Epithelial cell of esophagus (primary cell): Measurements from ENCODE around the gene TTC13.

ENCODE experiments used
- DNase-seq: peaks from one replicate; pipeline ENCODE4 v3.0.0; 2010; ENCODE audit warnings: low read depth
- H3K4me3 ChIP-seq: 2 replicates; pipeline ENCODE4 v1.5.1; 2011; ENCODE audit warnings: mild to moderate bottlenecking, low read length, control low read depth
- TF ChIP-seq, protein P1 (sequence below): IDR thresholded peaks from 2 replicates; pipeline ENCODE4 v1.5.1; 2011; ENCODE audit warnings: low read depth, mild to moderate bottlenecking, low read length, control low read depth, inconsistent platforms; ENCODE audit not compliant: insufficient read depth; ENCODE audit errors: missing control alignments

TTC13 gene

DNA sequence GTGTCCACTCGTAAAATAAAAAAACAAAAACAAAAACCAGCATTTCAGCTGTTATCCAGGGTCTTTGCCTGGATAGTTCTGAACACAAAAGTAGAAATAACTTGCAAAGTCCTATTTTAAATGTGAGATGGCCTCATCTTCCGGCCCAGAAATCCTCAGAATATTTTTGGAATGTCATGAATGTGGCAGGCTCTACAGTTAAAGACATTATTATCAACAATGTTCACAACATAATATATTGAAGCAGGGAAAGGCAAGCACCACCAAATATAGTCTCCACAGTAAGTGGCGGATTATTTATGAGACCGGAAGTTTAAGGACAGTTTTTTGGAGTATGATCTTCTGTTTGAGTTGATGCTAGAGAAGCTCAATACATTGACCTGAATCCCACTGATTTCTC, 109.2 kb downstream of the TTC13 start:
- TF ChIP-seq, protein P1, sequence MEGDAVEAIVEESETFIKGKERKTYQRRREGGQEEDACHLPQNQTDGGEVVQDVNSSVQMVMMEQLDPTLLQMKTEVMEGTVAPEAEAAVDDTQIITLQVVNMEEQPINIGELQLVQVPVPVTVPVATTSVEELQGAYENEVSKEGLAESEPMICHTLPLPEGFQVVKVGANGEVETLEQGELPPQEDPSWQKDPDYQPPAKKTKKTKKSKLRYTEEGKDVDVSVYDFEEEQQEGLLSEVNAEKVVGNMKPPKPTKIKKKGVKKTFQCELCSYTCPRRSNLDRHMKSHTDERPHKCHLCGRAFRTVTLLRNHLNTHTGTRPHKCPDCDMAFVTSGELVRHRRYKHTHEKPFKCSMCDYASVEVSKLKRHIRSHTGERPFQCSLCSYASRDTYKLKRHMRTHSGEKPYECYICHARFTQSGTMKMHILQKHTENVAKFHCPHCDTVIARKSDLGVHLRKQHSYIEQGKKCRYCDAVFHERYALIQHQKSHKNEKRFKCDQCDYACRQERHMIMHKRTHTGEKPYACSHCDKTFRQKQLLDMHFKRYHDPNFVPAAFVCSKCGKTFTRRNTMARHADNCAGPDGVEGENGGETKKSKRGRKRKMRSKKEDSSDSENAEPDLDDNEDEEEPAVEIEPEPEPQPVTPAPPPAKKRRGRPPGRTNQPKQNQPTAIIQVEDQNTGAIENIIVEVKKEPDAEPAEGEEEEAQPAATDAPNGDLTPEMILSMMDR = no peak
- no peak for DNase-seq
- no peak overlapping the region for H3K4me3 ChIP-seq

DNA sequence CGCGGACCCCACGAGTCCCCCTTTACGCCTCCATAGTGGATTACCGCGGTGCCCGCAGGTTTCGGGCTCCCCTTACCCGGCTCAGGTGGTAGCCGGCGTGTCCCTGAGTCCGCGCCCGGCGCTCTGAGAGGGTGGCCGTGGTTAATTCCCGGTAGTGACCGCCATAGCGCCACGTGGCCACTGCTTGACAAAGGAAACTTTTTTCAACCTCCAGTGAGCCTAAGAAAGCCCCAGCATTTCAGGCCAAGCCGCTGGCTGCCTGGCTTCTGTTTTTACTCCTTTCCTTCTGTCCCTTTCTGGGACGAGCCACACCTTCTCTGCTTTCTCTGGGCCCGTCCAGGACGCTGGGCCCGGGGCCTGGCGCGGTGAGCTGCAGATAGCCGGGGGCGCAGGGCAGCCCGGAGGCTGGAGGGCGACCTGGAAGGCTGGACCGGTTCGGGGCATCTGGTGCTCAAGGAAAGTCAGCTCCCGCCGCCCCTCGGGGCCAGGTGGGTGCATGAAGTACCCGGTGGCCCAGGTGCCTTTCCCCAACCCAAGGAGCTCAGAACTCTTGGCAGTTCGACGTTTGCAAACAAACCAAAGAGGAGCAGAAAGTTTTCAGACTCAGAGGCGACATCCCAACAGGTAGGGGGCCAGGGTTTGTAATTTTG, 109.8 kb downstream of the TTC13 start:
- TF ChIP-seq, protein P1 = no peak
- H3K4me3 ChIP-seq = peak overlapping the region; percentile 57
- peak; percentile 34 for DNase-seq

DNA sequence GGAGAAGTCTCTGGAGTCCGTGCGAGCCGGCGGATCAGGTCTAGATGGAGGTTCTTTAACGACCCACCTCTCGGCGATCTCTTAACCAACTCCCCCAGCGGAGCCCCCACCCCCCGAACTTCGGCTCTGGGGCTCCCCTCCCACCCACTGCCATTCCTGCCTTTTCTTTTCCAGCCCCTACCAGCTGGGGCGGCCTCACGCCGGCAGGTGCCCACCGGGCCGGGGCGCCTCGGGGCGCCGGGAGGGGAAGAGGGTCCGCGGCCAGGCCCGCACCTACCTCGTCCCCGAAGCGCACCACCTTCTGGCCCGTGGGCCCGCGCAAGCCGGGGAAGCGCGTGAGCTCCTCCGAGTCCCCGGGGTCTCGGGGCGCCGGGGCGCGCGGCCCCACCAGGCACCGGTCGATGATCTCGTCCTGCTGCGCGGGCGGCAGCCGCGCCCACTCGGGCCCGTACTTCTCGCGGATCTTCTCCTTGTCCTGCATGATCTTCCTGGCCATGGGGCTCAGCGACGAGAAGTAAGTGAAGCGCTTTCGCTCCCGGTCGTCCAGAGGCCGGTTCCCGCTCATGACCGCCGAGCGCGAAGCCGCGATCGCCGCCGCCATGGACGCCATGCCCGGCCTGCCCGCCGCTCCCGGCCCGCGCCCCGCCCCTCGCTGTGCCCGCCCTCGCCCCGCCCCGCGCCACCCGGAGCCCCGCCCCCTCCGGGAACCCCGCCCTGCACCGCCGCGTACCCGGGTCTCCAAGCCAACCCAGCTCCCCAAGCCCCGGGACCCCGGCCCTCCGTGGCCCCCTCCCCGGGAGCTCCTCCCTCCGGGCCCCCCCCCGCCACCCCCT, 110.5 kb downstream of the TTC13 start, which contains the start of gene C1orf198:
C1orf198 (minus strand) TSS at position 619 of the 833 bp plus-strand sequence; CDS start at position 610, 9 bp downstream.
- peak within 1 kb of the TSS; percentile 62 for H3K4me3 ChIP-seq
- TF ChIP-seq, protein P1 = no peak
- DNase-seq = peak; percentile 56

DNA sequence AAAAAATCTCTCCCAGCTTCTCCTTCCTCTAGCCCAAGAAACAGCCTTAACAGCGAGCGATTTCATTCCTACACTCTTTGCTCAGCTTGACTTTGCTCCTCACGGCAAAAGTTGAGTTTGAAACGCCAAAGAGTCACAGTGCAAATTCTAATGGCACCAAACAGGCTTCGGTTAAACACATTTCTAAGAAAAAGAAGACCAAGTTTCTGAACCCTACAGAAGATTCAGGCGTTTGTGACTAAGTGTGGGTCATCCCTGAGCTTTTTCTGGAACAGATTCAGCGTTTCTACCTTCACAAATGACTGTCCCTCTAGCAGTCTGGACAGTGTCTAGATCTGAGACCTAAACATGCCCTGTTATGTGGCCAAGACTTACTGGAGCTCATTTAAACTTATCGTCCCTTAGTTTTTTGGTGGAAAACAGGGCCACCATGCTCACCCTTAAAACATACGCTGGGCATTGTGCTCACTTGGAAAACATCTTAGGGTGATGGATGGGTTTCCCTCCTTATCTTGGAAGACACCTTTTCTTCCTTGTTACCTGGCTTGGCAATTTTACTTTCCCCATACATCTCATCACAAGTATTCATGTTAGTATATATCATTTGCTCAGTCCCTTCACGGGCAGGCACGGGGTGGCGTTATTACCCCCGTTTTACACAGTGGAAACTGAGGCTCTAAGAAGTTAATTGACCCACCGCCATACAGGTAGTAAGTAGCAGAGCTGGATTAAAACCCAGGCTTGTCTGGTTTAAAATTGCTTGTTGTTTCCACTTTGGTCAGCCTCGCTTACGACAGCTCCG, 111.4 kb downstream of the TTC13 start:
- DNase-seq = peak; percentile 21
- H3K4me3 ChIP-seq = peak overlapping the region; percentile 62
- TF ChIP-seq, protein P1 = no peak

DNA sequence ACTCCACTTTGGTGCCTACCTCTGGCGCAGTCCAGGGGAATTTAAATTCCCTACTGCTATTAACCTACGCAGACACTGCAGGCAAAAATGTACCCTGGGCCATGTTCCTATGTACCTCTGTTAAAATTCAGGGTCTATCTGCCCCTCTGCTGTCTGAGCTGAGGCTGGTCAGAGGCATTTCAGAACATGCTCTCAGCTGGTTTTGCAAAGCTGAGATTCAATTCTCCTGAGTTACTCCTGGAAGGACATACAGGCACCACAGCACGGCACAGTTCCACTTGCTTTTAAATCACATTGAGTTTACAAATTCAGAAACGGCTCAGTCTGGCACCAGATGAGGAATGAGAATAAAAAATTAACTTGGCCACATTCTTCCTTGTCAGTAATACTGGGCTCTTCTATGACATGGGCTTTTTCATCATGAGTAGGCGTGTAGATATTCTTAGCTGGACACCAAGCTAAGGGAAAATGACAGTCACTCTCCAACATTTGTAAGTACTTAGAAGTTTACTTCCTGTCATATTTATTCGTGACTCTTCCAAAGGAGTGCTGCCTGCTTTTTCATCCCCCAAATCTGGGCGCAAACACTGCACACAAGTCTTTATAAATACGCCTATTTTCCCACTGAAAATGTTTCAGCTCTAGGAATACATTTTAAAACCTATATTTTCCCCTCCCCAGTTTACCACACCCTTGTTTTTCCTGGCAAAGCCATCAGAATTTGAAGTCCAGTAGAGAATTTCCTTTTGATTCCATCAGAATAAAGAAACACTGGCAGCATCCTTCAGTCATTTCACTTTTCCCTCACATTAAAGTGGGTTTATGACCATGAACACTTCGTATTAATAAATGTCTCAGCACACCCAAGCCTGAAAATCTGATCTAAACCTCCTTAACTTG, 112.2 kb downstream of the TTC13 start:
- H3K4me3 ChIP-seq = no peak overlapping the region
- TF ChIP-seq, protein P1 = no peak
- DNase-seq = no peak

DNA sequence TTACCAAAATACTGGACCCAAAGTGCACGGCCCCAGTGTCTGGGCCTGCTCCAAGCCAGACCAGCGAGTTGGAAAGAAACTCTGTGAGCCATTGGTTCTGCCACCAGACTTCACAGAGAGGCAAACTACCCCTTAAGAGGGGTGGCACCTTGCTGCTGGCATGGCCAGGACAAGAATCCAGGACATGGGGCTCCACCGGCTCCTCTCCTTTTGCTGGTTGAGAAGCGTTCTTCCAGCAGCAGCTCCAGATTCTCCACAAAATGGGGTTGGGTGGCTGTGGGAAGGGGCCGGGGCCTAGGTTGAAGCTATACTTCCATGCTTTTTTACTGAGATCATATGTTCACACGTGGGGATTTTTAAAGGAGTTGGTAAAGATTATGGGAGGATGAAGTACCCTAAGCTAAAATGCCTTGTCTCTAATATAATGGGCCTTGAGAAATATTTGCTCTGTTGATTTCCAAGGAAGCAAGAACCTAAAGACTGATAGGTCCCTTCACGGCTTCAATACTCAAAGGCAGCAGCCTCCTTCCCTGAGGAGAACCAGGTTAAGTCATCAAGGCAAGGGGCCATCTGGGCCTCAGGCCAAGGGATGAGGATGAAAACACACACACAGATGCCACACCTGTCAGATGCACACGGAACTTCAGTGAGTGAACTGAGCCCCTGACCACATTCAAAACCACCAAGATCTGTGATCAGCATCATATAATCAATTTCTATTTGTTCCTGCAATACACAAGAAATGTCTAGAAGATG, 113.4 kb downstream of the TTC13 start:
- no peak overlapping the region for H3K4me3 ChIP-seq
- TF ChIP-seq, protein P1 = no peak
- no peak for DNase-seq
